ENCODE results near the gene APEH. TPM values are rescaled to one million over a fixed set of nuclear protein-coding genes. Genes with fewer than 3 reads are reported as not detected.

Gene APEH
- total RNA-seq, 2 experiments from 2014 or later, result 186 to 189 TPM

- CTCF ChIA-PET, result interaction anchor here (1.0 to 1.5 kb wide), 3 partner anchors 14 to 179 kb away, joined by 3 to 5 read pairs (median 4); no protein-coding TSS in a partner anchor
- POLR2A ChIA-PET, result interaction anchor here (0.7 kb wide), 2 partner anchors 15 to 1818 kb away, joined by 3 to 5 read pairs; no protein-coding TSS in a partner anchor
Measured at GRCh38 chr3:49717959-49718857, 44.1 kb downstream of the APEH start.

DNA sequence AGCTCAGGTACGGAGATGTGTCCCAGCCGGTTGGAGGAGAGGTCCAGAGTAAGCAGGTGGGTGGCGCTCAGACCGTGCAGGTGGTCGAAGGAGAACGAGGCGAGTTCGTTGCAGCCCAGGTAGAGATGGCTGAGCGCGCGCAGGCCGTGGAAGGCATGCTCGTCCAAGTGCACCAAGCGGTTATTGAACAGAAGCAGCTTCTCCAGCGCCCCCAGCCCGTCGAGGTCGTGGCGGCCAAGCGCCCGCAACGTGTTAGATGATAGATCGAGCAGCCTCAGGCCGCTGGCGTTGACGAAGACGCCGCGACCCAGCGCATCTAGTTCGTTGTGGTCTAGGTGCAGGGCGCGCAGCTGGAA, 44.7 kb downstream of the APEH start:
- ChIA-PET CTCF (interaction anchor here (1.0 to 1.7 kb wide), 4 partner anchors 15 to 179 kb away, joined by 3 to 5 read pairs (median 4); no protein-coding TSS in a partner anchor), POLR2A (interaction anchor here (0.7 to 0.9 kb wide), 2 partner anchors 16 to 67 kb away, joined by 4 to 5 read pairs; partner anchors contain the start of gene IP6K1)

DNA sequence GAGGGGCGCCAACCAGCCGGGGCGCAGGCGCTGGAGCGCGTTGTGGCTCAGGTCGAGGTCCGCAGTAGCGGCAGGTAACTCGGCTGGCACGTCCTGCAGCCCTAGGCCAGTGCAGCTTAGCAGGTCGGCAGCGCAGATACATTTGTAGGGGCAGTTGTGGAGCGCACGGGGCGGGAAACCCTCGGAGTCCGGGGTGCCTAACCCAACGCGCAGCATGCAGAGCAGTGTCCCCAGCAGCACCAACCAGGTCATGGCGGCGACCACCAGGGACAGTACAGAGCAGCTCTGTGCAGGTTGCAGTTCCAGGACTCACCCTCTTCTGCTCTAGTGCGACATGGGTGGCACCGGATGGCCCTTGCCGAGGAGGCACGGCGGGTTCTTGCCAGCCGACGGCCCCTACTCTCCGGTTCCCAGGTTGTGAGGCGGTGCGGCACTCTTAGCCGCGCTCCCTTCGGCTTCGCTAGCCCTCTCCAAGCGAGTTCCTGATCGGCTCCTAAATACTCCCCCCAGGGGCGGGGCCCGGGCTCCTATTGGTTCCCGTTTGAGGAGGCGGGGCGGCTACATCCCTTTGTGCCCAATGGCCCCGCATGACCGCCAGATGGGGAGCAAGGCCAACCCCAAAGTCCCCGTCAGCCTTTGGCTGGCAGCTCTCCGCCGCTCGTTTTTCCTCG, 45.2 kb downstream of the APEH start, which contains the start of gene AMIGO3:
Gene AMIGO3 (minus strand): TSS at position 471 of the 671 bp plus-strand sequence. CDS start 219 bp downstream, at position 252.
- POLR2A ChIA-PET, result interaction anchor here (0.7 to 0.9 kb wide), 3 partner anchors 17 to 608 kb away, joined by 4 to 5 read pairs (median 4); partner anchors contain the start of genes IP6K1 and TUSC2

DNA sequence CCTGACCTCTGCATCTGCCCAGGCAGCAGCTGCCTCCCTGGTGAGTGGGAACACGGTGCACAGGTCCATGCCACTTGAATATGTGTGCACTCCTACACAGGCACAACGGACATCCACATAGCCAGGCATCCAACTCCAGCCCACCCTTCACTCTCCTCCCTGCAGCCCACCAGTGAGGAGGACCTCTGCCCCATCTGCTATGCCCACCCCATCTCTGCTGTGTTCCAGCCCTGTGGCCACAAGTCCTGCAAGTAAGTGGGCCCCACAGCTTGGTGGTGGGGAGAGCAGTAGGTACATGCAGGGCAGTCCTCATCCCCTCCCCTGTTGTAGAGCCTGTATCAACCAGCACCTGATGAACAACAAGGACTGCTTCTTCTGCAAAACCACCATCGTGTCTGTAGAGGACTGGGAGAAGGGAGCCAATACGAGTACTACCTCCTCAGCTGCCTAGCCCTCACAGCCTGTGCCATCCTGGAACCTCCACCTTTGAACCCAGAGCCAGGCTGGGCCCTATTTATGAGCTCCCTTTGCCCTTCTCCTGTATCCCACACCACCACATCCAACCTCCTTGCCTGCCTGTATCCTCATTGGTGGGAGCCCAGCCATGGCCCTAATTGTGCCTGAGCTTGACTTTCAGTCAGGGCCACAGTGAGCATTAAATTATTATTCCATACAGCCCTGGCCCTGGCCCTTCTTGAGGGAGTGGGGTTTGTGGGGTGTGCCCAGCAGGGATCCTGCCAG, 46.9 kb downstream of the APEH start:
- POLR2A ChIA-PET, result interaction anchor here (1.1 kb wide), 1 partner anchor 83 kb away, joined by 3 read pairs; the partner anchor contains the start of gene INKA1
- CTCF ChIA-PET, result interaction anchor here (0.6 to 0.7 kb wide), 2 partner anchors 113 to 130 kb away, joined by 3 read pairs; no protein-coding TSS in a partner anchor

More for the DNA sequence above, 45.2 kb downstream of the APEH start, which contains the start of gene AMIGO3:
- CTCF ChIA-PET, result interaction anchor here (0.9 to 1.7 kb wide), 5 partner anchors 15 to 180 kb away, joined by 3 to 9 read pairs (median 4); no protein-coding TSS in a partner anchor

DNA sequence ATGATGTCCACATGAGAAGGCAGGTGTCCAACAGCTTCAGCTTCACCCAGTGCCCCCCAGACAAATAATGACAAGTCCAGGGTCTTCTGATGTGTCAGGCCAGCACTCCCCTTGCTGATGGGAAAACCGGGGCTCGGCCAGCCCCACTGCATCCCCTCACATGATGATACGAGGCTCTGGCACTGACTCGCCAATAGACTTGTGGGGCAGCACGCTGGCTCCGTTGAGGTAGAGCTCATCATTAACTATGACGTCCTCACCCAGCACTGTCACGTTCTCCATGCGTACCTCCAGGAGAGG, 47.4 kb downstream of the APEH start:
- ChIA-PET POLR2A (interaction anchor here (1.1 kb wide), 1 partner anchor 82 kb away, joined by 3 read pairs; the partner anchor contains the start of gene INKA1), CTCF (interaction anchor here (0.6 kb wide), 1 partner anchor 129 kb away, joined by 3 read pairs; no protein-coding TSS in a partner anchor)

- POLR2A ChIA-PET, result interaction anchor here (1.1 kb wide), 1 partner anchor 81 kb away, joined by 3 read pairs; the partner anchor contains the start of gene INKA1
- CTCF ChIA-PET, result interaction anchor here (0.6 kb wide), 1 partner anchor 129 kb away, joined by 3 read pairs; no protein-coding TSS in a partner anchor
Measured at GRCh38 chr3:49721896-49722781, 48.0 kb downstream of the APEH start.

DNA sequence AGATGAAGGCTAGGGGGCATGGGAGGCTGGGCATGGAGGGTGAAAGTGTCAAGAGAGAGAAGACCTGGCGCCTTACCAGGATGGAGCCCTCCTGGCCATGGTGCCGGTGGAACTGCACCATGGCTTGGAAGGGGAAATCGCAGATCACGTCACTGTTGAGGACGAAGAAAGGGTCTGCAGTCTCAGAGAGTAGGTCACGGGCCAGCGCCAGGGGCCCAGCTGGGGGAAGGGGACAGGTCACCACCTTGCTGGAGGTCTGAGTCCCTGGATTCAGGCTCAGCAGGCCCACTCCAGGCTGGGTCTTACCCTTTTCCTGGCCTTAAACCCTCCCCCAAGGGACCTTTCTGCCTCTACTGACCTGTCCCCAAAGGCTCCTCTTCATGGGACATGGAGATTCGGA, 48.7 kb downstream of the APEH start:
- ChIA-PET CTCF (no interaction called here), POLR2A (interaction anchor here (0.6 to 1.4 kb wide), 5 partner anchors 8 to 253 kb away, joined by 3 to 4 read pairs (median 3); partner anchors contain the start of genes BSN and IP6K1)

DNA sequence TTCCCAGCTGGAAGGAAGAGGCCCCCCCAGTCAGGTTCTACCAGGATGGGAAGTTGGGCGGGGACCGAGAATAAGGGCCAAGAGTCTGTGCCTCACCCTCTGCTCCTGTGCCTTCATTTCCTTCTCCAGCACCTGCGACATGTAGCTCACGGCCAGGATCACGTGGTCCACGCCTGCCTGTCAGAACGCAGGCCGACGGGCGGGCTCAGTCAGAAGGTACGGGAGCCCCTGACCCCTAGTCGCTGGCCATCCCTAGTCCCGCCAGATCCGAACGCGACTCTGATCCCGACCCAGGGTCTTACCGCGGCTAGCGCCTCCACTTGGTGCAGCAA, 49.1 kb downstream of the APEH start:
- CTCF ChIA-PET, result interaction anchor here (1.0 kb wide), 1 partner anchor 184 kb away, joined by 3 read pairs; no protein-coding TSS in a partner anchor
- POLR2A ChIA-PET, result interaction anchor here (0.6 to 1.4 kb wide), 5 partner anchors 8 to 253 kb away, joined by 3 to 4 read pairs (median 3); partner anchors contain the start of genes BSN and IP6K1

GRCh38 chr3:49723628-49724551, 49.7 kb downstream of the APEH start, which contains the start of gene GMPPB:
Gene GMPPB, minus strand, starts transcription at chr3:49723951. Its CDS starts 225 bp downstream, at chr3:49723726.
- ChIA-PET POLR2A (interaction anchor here (0.7 to 1.4 kb wide), 4 partner anchors 9 to 254 kb away, joined by 3 read pairs; partner anchors contain the start of genes BSN and IP6K1), CTCF (interaction anchor here (1.0 kb wide), 1 partner anchor 184 kb away, joined by 3 read pairs; no protein-coding TSS in a partner anchor)

DNA sequence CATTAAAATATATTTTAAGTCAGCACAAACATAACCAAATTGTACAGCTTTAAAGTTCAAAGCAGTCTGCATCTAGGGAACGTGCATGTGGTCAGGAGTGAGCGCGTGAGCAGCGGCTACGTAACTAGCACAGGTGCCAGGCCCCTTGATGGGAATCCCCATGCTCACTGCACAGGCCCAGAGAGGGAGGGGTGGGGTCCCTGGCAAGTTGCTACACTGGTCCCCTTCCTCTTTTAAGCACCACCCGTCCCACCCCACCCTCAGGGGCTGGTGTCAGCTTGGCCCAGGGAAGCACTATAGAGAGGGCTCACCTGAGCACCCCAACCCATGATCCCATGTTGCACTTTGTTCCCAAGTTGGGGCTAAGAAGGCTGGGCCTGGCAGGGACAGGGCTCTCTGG, 50.4 kb downstream of the APEH start:
- POLR2A ChIA-PET, result interaction anchor here (1.4 kb wide), 1 partner anchor 170 kb away, joined by 3 read pairs; the partner anchor contains the start of gene BSN
- CTCF ChIA-PET, result interaction anchor here (0.6 to 1.0 kb wide), 2 partner anchors 9 to 185 kb away, joined by 3 read pairs; no protein-coding TSS in a partner anchor

- POLR2A ChIA-PET, result interaction anchor here (0.6 kb wide), 1 partner anchor 388 kb away, joined by 7 read pairs; no protein-coding TSS in a partner anchor
- CTCF ChIA-PET, result interaction anchor here (1.5 kb wide), 1 partner anchor 77 kb away, joined by 4 read pairs; the partner anchor contains the start of gene INKA1
Measured at GRCh38 chr3:49725906-49726681, 51.9 kb downstream of the APEH start.

GRCh38 chr3:49727154-49727923, 53.2 kb downstream of the APEH start:
- ChIA-PET POLR2A (interaction anchor here (0.6 kb wide), 1 partner anchor 302 kb away, joined by 5 read pairs; no protein-coding TSS in a partner anchor), CTCF (no interaction called here)

DNA sequence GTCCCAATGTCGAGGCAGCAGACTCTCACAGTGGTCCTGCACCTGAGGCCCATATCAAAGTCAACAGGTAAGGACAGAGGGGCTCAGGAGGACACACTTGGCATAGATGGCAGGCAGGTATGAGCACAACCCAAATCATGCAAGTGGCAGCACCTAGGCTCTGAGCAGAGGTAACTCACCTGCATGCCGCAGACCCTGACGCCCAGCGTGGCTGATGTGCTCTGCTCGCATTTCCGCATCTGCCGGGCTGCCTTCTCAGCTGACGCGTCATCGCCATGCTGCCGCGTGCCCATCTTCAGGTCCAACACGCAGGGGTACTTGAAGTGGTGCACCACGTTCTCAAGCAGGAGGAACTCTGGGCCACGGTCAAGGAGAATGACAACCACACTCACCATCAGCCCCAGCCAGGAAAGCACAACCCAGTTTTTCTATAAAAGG, 53.8 kb downstream of the APEH start:
- CTCF ChIA-PET, result no interaction called here
- POLR2A ChIA-PET, result no interaction called here

DNA sequence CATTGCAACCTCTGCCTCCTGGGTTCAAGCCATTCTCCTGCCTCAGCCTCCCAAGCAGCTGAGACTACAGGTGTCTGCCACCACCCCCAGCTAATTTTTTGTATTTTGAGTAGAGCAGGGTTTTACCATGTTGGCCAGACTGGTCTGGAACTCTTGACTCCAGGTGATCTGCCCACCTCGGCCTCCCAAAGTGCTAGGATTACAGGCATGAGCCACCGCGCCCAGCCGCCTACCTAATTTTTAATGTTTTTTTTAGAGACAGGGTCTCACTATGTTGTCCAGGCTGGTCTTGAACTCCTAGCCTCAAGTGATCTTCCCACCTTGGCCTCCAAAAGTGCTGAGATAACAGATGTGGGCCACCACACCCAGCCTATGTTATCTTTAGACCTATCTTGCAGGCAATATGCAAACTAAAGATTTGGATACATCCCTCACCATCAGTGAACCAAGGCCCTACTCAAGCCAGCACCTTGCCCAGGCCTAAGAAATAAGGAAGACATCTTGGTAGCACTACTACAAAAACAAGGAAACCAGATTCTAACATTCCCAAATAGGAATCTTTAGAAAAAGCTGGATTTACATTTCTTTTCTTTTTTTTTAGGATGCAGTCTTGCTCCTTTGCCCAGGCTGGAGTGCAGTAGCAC, 55.9 kb downstream of the APEH start:
- POLR2A ChIA-PET, result no interaction called here
- CTCF ChIA-PET, result no interaction called here
